Upper lobe of left lung (tissue), 6 donors: ENCODE data around the gene RADX. TPM values are rescaled to one million over a fixed set of nuclear protein-coding genes. Genes with fewer than 3 reads are reported as not detected.

Experiments
- ATAC-seq, 2 donors: fragments of 200-7000 bp; cut with Tn5 transposase; one replicate each; pipeline ENCODE4 v1.9.1; 2022; ENCODE audit warnings: mild to moderate bottlenecking in 2 of 2, moderate library complexity in 2 of 2; ENCODE audit not compliant: low FRiP score in 2 of 2
- DNase-seq, 2 donors: peaks; one replicate each; pipeline ENCODE4 v3.0.0-alpha.2; 2019 to 2020
- H3K27ac ChIP-seq, 4 donors: fragments of 200-600 bp; sonication (generic); one replicate each; pipeline ENCODE4 v1.5.1; 2016 to 2019
- H3K27me3 ChIP-seq, 4 donors: fragments of 200-600 bp; sonication (generic); one replicate each; pipeline ENCODE4 v1.5.1; 2017 to 2019
- H3K36me3 ChIP-seq, 4 donors: fragments of 200-600 bp; sonication (generic); one replicate each; pipeline ENCODE4 v1.5.1; 2016 to 2019
- H3K4me1 ChIP-seq, 4 donors: fragments of 200-600 bp; sonication (generic); one replicate each; pipeline ENCODE4 v1.5.1; 2018 to 2019
- H3K4me3 ChIP-seq, 4 donors: fragments of 200-600 bp; sonication (generic); one replicate each; pipeline ENCODE4 v1.5.1; 2017 to 2019; ENCODE audit warnings: mild to moderate bottlenecking in 2 of 4, moderate library complexity in 1 of 4
- H3K9me3 ChIP-seq, 4 donors: fragments of 200-600 bp; sonication (generic); one replicate each; pipeline ENCODE4 v1.5.1; 2018 to 2019
- EP300 ChIP-seq, 4 donors: sonication (generic); formaldehyde crosslinking; IDR thresholded peaks; one replicate each; pipeline ENCODE4 v1.5.1; 2017; ENCODE audit warnings: antibody characterized with exemption in 4 of 4, control low read depth in 2 of 4
- POLR2A ChIP-seq, 4 donors: fragments of 450-650 bp; IDR thresholded peaks; one replicate each; pipeline ENCODE4 v1.5.1; 2016 to 2017; ENCODE audit warnings: antibody characterized with exemption in 4 of 4, mild to moderate bottlenecking in 2 of 4
- POLR2AphosphoS5 ChIP-seq, 2 donors: sonication (generic); formaldehyde crosslinking; IDR thresholded peaks; one replicate each; pipeline ENCODE4 v1.5.1; 2017; ENCODE audit warnings: antibody characterized with exemption in 2 of 2
- WGBS, 2 donors: methylation state at CpG; one replicate each; pipeline ENCODE4 v1.1.5; 2017 to 2018; 5-methylcytosine and 5-hydroxymethylcytosine counted together
- total RNA-seq, 6 donors: library from RNA; depleted of rRNA in 4 of 6; stranded (reverse); fragments of >200 nt in 4 of 6; gene quantifications; one replicate each; pipeline versions ENCODE4 v1.1.0 to v1.2.1, GENCODE V29; 2016 to 2021
- TF ChIP-seq, protein P1 (sequence below), 6 experiments: fragments of 450-650 bp in 4 of 6; fragments of 200-600 bp in 2 of 6; sonication (generic) in 2 of 6; IDR thresholded peaks; one replicate each; pipeline ENCODE4 v1.5.1; 2016 to 2019; ENCODE audit warnings: antibody characterized with exemption in 6 of 6
- donor health status: DM: no; HTN: no; CAD: no; lungs with moderate emphysema.
- donor health status: DM: no; HTN: yes; CAD: no; lungs with severe emphysema.

Gene RADX, protein sequence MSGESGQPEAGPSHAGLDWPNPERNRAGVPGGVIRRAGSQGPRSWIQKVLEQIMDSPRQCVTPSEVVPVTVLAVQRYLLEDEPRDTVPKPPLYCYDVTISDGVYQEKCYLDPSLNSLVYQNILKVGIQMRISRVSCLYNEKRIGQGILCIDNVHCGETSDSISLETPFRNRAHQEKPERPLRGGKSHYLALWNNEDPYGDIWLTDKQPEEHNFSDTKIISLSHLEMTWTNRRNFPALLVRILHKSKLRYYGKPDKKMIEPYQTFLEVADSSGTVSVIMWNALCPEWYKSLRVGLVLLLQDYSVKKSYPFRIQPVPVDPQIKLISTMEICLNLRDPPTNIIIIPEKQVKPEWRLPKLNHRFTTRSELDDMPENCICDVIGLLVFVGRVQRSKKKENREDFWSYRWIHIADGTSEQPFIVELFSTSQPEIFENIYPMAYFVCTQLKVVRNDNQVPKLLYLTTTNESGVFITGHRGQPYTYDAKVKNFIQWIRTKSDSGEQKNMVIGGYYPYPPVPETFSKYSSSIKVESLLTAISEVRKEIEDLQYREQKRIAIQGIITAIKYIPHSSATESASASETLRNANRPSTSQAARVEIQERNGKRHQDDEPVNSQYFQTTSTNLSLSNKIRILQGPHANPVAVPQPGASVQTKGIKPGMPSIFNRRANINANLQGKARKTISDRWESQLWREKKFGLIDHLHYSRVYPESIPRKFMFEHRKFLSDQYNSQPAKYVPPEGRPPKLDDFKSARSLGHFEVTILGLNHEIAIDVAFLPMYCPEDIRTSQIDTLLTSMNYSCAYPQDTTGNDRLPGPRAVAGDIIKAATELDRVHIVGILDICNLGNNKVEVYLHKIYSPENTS
- 10 to 100 TPM in 3 of 6 donors, 1 to 10 TPM in 3; 1.9 to 21.9 (median 7.5) TPM for total RNA-seq

DNA sequence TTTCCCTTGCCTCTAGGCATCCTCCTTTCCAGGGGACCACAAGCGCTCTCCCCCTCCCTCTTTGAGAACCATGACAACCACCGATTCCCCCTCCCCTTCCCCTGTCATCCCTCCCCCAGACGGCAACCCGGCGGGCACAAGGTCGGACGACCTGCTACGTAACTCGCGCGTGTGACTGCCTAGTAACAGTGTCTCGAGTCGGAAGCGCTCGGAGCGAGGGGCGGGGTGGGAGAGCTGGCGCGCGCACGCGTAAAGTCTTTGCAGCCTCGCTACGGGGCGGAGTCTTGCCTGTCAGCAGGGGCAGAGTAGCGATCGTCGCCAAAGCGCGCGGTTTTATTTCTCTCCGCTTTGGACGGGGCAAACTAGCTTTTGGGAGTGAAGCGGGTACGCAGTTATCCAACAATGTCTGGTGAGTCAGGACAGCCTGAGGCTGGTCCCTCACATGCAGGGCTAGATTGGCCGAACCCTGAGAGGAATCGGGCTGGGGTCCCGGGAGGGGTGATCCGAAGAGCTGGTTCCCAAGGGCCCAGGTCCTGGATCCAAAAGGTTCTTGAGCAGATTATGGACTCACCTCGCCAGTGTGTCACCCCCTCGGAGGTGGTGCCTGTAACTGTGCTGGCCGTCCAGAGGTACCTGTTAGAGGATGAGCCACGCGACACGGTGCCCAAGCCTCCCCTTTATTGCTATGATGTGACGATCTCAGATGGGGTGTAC is at the start of gene RADX:
Gene RADX, plus strand, starts transcription at position 300 of the 714 bp plus-strand sequence. Its CDS starts 103 bp downstream, at position 403.
- Histone ChIP-seq H3K4me3 (peak within 1 kb of the TSS in 3 of 4 donors; percentile 37 to 55 (median 51)), H3K36me3 (no peaks in the 10 kb centered on the region), H3K27me3 (no peaks in the 10 kb centered on the region), H3K4me1 (no peaks in the 10 kb centered on the region), H3K9me3 (no peaks in the 10 kb centered on the region), H3K27ac (peak within 1 kb of the TSS in 2 of 4 donors; percentile 4 to 52)
- TF ChIP-seq POLR2A (IDR thresholded peaks at IDR 0.05): peak in 1 of 4 donors; percentile 55
- TF ChIP-seq, protein P1, sequence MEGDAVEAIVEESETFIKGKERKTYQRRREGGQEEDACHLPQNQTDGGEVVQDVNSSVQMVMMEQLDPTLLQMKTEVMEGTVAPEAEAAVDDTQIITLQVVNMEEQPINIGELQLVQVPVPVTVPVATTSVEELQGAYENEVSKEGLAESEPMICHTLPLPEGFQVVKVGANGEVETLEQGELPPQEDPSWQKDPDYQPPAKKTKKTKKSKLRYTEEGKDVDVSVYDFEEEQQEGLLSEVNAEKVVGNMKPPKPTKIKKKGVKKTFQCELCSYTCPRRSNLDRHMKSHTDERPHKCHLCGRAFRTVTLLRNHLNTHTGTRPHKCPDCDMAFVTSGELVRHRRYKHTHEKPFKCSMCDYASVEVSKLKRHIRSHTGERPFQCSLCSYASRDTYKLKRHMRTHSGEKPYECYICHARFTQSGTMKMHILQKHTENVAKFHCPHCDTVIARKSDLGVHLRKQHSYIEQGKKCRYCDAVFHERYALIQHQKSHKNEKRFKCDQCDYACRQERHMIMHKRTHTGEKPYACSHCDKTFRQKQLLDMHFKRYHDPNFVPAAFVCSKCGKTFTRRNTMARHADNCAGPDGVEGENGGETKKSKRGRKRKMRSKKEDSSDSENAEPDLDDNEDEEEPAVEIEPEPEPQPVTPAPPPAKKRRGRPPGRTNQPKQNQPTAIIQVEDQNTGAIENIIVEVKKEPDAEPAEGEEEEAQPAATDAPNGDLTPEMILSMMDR (IDR thresholded peaks at IDR 0.05): no peak
- peak in 1 of 2 donors; percentile 36 for TF ChIP-seq POLR2AphosphoS5 (IDR thresholded peaks at IDR 0.05)
- TF ChIP-seq EP300 (IDR thresholded peaks at IDR 0.05): no peak
- 2 to 36% methylated on average over 10 to 45 of the region's 46 CpGs for WGBS, 2 donors
- DNase-seq: peak; percentile 86 to 93
- ATAC-seq: peak; percentile 96 to 99

DNA sequence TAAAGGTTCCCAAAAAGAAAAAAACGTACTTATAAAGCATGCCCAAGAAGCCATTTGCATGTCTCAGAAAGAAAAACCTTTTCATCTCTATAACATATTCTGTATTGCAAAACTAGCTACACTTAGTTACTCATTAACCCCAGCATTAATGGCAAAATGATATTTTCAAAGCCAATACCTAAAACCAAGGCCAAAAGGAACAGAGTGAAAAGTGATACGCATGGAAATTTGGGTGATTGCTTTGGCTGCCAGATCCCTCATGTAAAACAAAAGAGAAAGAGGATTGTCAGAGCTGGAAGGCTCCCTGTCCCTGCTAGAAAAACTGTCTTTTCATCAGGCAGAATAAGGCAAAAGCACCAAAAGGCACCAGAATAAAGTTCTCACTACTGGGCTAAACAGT is 46.8 kb upstream of the RADX start:
- TF ChIP-seq POLR2AphosphoS5 (IDR thresholded peaks at IDR 0.05) (no peak), EP300 (IDR thresholded peaks at IDR 0.05) (no peak), POLR2A (IDR thresholded peaks at IDR 0.05) (no peak)
- TF ChIP-seq, protein P1 (IDR thresholded peaks at IDR 0.05): no peak
- Histone ChIP-seq H3K4me3 (no peak overlapping the region), H3K36me3 (no peaks in the 10 kb centered on the region), H3K4me1 (no peaks in the 10 kb centered on the region), H3K27me3 (no peaks in the 10 kb centered on the region), H3K27ac (no peak overlapping the region), H3K9me3 (no peaks in the 10 kb centered on the region)
- 31 to 70% methylated on average over 2 of the region's 2 CpGs for WGBS, 2 donors
- ATAC-seq (no peak), DNase-seq (no peak)

DNA sequence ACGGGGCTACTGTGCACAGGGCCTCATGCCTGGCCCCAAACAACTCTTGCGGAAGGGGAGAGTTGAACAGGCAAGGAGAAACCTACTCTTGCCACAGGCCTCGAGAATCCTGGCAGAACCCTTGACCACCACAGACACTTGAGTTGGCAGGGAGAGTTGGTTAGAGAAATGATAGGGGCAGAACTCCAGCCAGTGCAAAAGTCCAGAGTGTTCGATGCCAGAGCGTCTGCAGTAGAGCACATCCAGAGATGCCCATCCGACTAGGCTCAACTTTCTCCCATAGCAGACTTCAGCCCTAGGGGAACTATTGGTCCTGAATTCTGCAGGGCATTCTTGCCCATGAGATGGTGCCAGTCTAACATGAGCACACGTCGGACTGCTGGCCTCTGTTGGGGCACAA is 45.4 kb upstream of the RADX start:
- Histone ChIP-seq H3K27me3 (no peaks in the 10 kb centered on the region), H3K27ac (no peak overlapping the region), H3K36me3 (no peaks in the 10 kb centered on the region), H3K4me3 (no peak overlapping the region), H3K4me1 (no peaks in the 10 kb centered on the region), H3K9me3 (no peaks in the 10 kb centered on the region)
- no peak for TF ChIP-seq POLR2AphosphoS5 (IDR thresholded peaks at IDR 0.05)
- no peak for TF ChIP-seq POLR2A (IDR thresholded peaks at IDR 0.05)
- TF ChIP-seq EP300 (IDR thresholded peaks at IDR 0.05): no peak
- TF ChIP-seq, protein P1 (IDR thresholded peaks at IDR 0.05): no peak
- ATAC-seq (peak in 1 of 2 donors; percentile 9), DNase-seq (no peak)
- WGBS, 2 donors: 82 to 94% methylated on average over 2 to 8 of the region's 8 CpGs

DNA sequence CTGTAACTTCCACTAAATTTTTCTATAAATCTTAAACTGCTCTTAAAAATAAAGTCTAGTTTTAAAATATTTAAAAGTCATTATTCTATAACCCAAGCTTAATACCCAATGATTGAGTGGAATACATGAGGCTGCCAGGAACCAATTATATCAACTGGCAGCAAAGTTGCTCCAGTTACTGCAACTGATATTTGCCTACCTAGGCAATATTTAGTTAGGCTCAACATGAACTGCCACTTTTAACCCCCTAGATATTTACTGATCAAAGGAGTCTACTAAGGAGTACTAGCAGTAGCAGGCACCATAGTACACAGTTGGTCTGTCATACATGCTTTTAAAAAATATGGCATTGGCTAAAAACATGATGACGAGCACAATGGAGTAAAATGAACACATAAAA is 29.9 kb upstream of the RADX start:
- ATAC-seq (no peak), DNase-seq (no peak)
- H3K27ac ChIP-seq: no peak overlapping the region
- H3K4me3 ChIP-seq: no peak overlapping the region
- no peak for TF ChIP-seq EP300 (IDR thresholded peaks at IDR 0.05)
- no peaks in the 10 kb centered on the region for H3K4me1 ChIP-seq
- no peaks in the 10 kb centered on the region for H3K27me3 ChIP-seq
- WGBS, 2 donors: 93 to 96% methylated on average over 1 of the region's 1 CpG
- no peaks in the 10 kb centered on the region for H3K36me3 ChIP-seq
- peaks cover 0 to 15% (median 0%) of the 10 kb centered on the region in 4 donors for H3K9me3 ChIP-seq
